GM11168 (cell line): ENCODE data around the gene MET.

Source experiments
- in situ Hi-C: fragments of 300-500 bp; cut with MboI; formaldehyde crosslinking; loops from one replicate; pipeline ENCODE4 v1.12.0; 2022; ENCODE audit warnings: low sequenced_read_pairs; ENCODE audit not compliant: unreplicated experiment

The MET gene

DNA sequence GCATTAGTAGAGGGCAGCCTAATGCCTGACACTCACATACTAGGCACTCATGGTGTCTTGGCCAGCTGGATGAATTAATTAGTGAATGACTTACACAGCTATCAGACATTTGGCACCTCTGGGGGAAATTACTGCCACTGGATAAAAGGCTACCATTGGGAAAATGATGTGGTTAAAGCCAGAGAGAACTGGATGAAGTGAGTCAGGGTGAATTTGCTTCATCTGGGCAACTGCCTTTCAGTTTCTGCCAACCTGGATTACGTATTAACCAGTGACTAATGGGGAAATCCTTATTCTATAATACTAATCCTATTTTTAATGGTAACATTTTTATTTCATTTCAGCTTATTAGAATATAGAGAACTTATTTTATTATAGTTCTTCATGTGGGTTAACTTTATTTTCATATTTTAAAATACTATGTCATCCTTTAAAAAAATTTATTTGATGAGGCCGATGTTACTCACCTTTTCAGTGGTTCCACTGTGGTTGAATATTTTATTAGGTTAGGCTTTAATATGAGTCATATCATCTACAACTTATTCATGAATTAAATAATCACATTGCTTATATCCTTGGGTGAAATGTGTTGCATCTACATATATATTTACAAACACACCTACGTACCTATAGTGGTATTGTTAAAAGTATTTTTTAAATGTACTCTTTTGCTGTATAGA, 104.8 kb downstream of the MET start:
- in situ Hi-C loops, result no loop called here

DNA sequence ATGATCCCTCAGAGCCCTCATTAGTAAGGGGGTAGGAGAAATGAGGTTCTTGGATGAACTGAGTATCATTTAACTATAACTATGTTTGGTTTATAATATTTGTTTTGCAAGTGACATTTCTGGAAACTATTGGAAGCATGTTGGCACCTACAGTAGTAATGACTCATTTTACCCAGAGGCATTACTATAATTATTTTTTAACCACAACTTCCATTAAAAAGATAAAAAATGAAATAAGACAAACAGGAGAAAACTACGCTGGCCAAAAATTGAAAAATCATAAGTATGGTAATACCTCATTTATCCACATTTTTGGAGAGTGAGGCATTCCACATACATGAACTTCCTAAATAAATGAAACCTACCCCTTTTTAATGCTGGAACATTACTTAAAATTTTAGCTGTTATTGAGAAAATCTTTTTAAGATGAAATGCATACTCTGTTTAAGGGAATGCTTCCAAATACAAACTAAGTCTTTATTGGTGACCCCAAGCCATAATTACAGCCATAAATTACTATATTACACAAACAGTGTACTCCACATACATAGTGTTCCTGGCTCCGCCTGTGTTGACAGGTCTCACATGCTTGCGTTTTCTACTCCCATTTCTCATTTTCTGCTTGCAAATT, 105.8 kb downstream of the MET start:
- in situ Hi-C loops, result no loop called here

DNA sequence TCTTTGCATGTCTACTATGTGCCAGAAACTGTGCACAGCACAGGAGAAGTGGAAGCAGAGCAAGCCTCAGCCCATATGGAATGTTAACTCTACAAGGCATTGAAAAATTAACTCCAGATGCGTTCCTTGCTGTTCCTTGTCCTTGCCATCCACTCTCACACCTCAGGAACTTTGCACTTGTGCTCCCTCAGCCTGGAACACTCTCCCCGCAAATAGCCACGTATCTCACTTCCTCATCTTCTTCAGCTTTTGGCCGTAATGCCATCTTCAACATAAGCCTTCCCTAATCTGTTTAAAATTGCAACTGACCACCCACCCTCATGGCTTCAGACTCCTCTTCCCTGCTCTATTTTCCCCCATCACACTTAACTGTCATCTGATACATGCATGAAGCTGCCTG, 107.2 kb downstream of the MET start:
- in situ Hi-C loops, result no loop called here

DNA sequence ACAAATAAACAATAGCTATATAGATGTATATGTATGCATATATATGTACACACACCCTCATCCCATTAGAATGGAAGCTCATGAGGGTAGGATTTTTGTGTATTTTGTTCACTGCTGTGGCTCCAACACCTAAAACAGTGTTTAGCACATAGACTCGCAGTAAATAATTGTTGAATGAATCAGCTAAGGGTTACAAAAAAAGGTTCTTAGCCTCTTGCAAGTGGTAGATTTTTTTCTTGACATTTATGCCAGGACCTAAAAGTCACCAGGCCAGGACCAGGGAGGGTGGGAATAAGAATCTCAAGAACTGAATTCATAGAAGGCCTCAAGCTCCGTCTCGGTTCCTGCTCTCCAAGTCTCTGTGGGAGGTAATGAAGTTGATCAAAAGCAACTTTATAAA, 107.9 kb downstream of the MET start:
- in situ Hi-C loops, result loop anchor here (10.0 kb wide), 1 partner anchor 185 kb away; no protein-coding TSS in a partner anchor

DNA sequence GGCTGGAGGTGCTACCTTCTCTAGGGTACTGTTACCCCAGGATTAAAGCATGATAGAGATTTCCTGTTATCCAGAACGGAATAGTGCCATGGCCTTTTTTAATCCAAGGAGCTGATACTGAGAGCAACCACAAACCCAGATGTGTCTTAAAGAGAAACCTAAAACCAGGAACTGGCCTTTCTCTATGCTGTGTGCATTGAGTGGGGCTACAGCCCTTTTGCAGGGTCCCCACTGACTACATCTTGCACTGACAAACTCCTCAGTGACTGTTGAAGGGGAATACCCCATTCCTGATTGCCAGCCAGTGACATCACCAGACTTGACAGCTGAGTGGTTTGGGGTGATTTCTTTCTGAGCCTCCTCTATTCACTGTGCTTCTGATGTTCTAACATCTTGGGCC, 108.5 kb downstream of the MET start:
- in situ Hi-C loops, result loop anchor here (10.0 kb wide), 1 partner anchor 186 kb away; no protein-coding TSS in a partner anchor

DNA sequence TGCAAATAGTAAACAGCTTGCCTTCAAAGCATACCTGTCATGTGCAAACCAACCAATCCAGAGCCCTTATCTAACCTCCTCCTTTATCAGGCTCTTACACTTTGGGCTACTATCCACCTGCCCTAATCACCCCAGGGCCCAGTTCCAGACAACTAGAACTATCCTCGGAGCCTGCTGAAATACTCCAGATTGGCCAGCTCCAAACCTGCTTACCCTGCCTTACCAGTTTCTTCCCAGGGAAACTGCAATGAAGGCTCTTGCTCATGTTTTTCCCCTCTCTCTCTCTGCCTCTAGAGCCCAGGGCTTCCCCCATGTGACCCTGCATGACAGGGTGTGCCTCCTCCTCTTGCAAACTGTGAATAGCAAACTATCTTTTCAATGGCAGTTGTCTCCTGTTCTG, 109.0 kb downstream of the MET start:
- in situ Hi-C loops, result loop anchor here (10.0 kb wide), 1 partner anchor 186 kb away; no protein-coding TSS in a partner anchor

DNA sequence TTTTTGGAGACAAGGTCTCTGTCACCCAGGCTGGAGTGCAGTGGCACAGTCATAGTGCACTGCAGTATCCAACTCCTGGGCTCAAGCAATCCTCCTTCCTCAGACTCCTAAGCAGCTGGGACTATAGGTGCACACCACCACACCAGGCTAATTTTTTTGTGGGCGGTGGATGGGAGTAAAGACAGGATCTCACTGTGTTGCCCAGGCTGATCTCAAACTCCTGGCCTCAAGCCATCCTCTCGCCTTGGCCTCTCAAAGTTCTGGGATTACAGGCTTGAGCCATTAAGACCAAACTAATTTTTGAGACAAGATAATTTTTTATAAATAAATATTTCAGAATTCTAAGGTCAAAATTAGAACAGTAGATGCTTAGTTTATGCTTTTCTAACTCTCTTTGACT, 109.6 kb downstream of the MET start:
- in situ Hi-C loops, result loop anchor here (10.0 kb wide), 1 partner anchor 187 kb away; no protein-coding TSS in a partner anchor

DNA sequence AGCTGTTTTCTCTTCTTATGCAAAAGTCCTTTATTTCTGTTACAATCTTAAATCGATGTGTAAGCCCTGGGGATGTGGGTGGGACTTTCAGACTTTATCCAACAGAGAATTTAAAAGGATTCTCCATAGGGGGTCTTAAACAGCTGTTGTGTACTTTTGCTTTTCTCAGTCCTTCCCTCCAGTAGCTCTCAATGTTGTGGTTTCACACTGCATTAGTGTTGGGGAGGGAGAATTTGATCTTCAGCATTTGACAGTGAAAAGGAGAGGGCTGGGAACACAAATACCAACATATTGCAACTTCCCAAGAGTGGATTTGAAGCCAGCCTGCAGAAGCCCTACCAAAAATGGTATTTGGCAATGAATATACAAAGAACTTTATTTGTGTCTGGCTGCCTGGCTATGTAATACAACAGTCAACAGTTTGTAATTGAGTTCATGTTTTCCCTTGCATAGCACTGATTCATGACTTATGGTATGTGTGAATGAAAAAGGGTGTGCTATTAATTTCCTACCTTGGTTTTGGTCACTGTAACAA, 110.2 kb downstream of the MET start:
- in situ Hi-C loops, result loop anchor here (10.0 kb wide), 1 partner anchor 187 kb away; no protein-coding TSS in a partner anchor

DNA sequence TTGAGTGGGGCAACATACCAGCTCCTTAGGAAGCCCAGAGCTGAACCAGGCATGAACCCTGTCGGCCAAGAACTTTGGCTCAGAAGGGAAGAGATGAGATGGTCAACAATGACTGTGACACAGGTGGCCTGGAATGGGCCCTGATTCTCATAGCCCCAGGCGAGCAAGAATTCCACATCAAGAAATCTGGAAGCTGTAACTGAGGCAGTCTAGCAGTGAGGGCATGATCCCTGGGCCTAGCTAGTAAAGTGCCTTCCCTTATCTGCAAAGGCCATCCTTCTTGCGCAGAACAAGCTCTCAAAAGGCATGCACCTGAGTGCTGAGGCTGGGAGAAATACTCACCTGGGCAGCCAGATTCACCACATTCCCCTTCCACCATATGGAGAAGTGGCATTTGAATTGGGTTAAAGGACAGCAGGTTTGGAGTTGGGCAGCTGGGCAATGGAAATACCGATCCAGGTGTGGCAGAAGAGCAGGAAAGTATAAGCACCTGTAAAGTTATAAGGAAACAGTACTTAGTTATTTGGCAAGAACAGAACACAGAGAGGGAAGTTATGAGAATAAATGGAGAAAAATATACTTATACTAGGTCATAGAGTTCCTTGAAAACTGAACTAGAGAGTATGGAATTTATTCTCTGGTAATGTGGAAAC, 111.8 kb downstream of the MET start:
- in situ Hi-C loops, result loop anchor here (10.0 kb wide), 1 partner anchor 189 kb away; no protein-coding TSS in a partner anchor

DNA sequence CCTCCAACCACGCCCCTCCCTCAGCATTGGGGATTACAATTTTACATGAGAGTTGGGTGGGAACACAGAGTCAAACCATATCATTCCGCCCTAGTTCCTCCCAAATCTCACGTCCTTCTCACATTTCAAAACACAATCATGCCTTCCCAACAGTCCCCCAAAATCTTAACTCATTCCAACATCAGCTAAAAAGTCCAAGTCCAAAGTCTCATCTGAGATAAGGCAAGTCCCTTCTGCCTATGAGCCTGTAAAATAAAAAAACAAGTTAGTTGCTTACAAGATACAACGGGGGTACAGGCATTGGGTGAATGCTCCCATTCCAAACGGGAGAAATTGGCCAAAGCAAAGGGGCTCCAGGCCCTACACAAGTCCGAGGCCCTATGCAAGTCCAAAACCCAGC, 112.7 kb downstream of the MET start:
- in situ Hi-C loops, result loop anchor here (10.0 kb wide), 1 partner anchor 190 kb away; no protein-coding TSS in a partner anchor

DNA sequence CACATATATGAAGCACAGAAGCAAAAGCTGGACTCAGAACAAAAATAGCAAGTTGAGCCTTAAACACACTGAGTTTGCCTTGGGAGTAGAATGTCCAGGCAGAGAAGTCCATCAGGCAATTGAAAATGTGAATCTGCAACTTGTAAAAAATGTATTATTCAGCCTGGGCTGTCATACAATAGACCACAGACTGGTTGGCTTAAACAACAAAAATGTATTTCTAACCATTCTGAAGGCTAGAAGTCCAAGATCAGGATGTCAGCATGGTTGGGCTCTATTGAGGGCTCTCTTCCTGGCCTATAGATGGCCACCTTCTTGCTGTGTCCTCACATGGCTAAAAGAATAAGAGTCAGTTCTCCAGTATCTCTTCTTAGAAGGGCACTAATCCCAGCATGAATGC, 113.8 kb downstream of the MET start:
- in situ Hi-C loops, result loop anchor here (10.0 kb wide), 1 partner anchor 191 kb away; no protein-coding TSS in a partner anchor

DNA sequence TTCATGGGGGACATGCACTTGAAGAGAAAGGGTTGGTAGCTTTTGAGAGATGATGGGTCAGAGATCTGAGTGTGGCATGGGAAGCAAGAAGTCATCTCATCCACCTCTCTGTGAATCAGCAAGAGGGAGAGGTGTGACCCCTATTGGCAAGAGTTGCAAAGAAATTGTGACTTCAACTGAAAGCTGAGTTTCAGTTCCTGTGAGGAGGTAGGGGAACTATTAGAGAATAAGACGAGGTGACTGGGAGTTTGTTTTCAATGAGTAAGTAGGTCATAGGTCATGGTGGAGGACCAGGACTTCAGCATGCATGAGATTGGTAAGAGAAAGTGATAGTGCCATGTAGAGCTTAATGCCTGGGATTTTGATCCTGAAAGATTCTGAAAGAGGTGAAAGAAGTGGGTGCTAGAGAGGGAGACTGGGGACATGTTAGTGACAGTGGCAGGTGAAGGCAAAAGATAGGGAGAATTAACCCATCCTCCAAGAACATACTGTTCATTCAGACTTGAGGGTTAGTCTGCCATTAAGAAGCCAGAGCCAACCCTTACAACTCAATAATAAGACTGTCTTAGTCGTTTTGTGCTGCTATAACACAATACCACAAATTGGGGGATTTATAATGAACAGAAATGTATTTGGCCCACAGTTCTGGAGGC, 114.9 kb downstream of the MET start:
- in situ Hi-C loops, result loop anchor here (10.0 kb wide), 1 partner anchor 192 kb away; no protein-coding TSS in a partner anchor

DNA sequence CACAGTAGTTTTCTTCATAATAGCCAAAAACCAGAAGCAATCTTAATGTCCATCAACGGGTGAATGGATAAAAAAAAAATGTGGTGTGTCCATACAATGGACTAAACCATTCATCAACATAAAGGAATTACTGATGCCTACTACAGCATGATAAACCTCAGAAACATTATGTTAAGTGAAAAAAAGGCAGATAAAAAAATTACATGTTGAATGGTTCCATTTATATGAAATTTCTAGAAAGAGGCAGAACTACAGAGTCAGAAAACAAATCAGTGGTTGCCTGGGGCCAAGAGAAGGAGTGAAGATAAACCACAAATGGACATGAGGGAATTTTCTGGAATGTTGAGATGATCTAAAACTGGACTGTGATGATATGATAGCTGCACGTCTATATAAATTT, 115.9 kb downstream of the MET start:
- in situ Hi-C loops, result loop anchor here (10.0 kb wide), 1 partner anchor 193 kb away; no protein-coding TSS in a partner anchor

DNA sequence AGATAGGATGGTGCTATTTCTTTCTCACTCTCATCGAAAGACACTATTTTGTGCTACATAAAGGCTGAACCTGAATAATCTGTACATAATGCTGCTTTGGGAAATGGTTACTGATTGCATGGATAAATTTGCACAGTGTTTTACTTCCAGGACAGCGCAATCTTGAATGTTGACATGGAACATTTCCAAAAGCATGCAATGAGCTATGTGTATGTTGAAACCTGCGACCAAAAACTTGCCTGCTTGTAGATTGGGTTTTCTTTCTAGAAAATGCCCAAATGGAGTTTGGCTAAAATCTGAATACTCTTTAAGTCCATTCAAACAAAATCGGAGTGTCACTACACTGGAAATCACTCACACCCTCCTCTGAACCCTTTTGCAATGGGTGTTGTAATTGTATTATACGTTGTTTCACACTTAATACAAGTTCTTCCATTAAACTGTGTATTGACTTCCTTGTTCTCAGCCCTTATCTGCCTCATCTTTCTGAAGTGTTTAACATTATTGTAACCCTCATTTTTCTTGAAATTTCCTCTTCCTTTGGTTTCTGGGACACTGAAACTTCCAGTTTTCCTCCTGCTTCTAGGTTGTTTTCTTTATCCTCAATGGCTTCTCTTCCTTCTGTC, 116.7 kb downstream of the MET start:
- in situ Hi-C loops, result loop anchor here (10.0 kb wide), 1 partner anchor 194 kb away; no protein-coding TSS in a partner anchor

DNA sequence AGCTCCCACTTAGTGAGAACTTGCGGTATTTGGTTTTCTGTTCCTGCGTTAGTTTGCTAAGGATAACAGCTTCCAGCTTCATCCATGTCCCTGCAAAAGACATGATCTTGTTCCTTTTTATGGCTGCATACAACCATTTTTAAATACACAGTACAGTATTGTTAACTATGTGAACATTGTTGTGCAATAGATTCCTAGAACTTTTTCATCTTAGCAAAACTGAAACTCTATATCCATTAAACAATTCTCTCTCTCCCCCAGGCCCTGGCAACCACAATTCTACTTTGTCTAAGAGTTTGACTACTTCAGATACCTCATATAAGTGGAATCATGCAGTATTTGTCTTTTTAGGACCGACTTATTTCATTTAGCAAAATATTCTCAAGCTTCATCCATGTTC, 118.0 kb downstream of the MET start:
- in situ Hi-C loops, result loop anchor here (10.0 kb wide), 1 partner anchor 125 kb away; no protein-coding TSS in a partner anchor

DNA sequence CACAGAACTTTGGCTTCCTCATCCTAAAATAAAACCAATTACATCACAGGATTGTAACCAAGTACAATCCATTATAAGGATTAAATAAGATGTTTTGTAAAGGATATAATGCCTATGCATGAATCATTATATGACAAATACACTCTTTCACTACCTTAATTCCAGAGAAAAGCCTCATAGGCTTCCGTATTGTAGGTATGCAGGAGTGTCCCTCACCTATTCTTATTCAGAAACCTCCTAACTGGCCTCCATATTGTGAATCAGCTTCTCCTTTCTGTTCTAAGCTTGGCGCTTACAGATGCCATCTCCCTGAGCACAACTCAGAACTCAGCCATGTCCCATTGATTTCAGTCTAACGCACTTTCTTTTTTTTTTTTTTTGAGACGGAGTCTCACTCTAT, 120.8 kb downstream of the MET start:
- in situ Hi-C loops, result loop anchor here (10.0 kb wide), 1 partner anchor 128 kb away; no protein-coding TSS in a partner anchor

DNA sequence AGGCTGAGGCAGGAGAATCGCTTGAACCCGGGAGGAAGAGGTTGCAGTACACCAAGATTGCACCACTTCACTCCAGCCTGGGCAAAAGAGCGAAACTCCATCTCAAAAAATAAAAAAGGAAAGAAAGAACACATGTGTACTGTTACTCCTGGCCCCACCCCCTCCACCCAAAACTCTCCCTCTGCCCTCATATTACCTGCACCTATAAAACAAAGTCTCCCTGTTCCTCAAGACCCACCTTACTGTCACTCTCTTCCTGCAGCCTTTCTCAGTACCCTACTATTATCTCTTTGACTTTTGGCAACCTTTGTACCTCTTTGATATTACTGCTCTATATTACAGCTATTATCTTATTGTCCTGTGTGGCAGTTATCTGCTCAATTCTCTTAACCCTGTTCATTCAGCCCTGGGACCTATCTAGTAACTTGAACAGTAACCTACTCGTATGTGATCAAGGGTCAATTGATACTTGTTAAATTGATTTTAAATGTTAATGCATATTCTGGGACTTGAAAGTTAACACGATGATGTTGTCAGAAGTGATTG, 121.9 kb downstream of the MET start:
- in situ Hi-C loops, result loop anchor here (10.0 kb wide), 1 partner anchor 129 kb away; no protein-coding TSS in a partner anchor

DNA sequence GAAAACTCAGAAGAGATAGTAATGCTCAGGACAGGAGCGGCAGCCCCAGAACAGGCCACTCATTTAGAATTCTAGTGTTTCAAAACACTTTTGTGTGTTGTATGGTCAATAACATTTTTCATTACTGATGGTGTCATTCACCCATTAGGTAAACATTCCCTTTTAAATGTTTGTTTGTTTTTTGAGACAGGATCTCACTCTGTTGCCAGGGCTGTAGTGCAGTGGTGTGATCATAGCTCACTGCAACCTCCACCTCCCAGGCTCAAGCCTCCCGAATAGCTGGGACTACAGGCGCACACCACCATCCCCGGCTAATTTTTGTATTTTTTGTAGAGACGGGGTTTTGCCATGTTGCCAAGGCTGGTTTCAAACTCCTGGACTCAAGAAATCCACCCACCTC, 124.5 kb downstream of the MET start:
- in situ Hi-C loops, result loop anchor here (10.0 kb wide), 1 partner anchor 132 kb away; no protein-coding TSS in a partner anchor

DNA sequence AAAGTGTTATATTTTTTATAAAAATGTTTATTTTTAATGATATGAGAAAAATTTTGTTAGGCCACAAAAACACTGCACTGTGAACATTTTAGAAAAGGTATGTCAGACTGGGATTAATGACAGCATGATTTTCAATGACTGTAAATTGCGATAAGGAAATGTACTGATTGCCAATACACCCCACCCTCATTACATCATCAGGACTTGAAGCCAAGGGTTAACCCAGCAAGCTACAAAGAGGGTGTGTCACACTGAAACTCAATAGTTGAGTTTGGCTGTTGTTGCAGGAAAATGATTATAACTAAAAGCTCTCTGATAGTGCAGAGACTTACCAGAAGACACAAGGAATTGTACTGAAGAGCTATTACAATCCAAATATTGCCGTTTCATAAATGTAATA, 125.6 kb downstream of the MET start:
- in situ Hi-C loops, result loop anchor here (10.0 kb wide), 1 partner anchor 133 kb away; no protein-coding TSS in a partner anchor
